GM13977 (cell line): ENCODE measurements around the gene TNFRSF4.

ENCODE experiments used
- DNase-seq: peaks from one replicate; pipeline ENCODE4 v3.0.0; 2012; ENCODE audit warnings: low spot score
- in situ Hi-C: fragments of 300-500 bp; cut with MboI; formaldehyde crosslinking; loops from one replicate; pipeline ENCODE4 v1.12.0; 2022; ENCODE audit warnings: low sequenced_read_pairs, low pct_unique_long_range_greater_than_20kb, mixed read lengths, inconsistent platforms; ENCODE audit not compliant: unreplicated experiment
- TF ChIP-seq, protein P1 (sequence below): IDR thresholded peaks from 2 replicates; pipeline ENCODE4 v1.5.1; 2012; ENCODE audit warnings: mild to moderate bottlenecking, control low read depth; ENCODE audit not compliant: insufficient read depth; ENCODE audit errors: extremely low read depth, missing control alignments

TNFRSF4 gene

DNA sequence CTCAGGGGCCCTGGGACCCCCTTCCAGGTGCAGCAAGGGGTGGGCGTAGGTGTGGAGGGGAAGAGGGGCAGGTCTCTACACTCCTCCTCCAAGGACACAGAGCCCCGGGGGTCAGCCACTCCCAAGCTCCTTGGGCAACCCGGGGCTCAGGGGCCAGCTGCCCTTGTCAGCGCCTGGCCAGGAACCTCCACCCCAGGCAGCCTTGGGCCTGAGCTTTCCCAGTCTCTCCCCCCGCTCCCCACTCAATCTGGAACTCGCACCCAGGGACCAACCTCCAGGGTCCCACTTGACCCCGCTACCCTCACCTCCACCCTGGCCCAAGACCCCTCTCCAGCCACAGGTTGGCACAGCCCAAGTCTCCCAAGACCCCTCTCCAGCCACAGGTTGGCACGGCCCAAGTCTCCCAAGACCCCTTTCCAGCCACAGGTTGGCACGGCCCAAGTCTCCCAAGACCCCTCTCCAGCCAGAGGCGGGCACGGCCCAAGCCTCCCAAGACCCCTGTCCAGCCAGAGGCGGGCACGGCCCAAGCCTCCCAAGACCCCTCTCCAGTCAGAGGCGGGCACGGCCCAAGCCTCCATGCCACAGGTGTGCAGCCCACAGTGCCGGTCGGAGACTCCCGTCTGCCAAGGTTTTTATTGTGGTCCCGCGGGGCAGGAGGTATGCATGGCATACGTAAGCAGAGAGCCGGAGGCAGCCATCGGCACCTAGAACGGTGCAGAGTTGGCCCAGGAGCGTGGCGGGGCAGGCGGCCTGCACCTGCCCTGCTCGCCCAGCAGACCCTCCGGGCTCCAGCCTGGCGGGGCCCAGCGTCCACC is 3.0 kb downstream of the TNFRSF4 start:
- in situ Hi-C loops: no loop called here
- TF ChIP-seq, protein P1, sequence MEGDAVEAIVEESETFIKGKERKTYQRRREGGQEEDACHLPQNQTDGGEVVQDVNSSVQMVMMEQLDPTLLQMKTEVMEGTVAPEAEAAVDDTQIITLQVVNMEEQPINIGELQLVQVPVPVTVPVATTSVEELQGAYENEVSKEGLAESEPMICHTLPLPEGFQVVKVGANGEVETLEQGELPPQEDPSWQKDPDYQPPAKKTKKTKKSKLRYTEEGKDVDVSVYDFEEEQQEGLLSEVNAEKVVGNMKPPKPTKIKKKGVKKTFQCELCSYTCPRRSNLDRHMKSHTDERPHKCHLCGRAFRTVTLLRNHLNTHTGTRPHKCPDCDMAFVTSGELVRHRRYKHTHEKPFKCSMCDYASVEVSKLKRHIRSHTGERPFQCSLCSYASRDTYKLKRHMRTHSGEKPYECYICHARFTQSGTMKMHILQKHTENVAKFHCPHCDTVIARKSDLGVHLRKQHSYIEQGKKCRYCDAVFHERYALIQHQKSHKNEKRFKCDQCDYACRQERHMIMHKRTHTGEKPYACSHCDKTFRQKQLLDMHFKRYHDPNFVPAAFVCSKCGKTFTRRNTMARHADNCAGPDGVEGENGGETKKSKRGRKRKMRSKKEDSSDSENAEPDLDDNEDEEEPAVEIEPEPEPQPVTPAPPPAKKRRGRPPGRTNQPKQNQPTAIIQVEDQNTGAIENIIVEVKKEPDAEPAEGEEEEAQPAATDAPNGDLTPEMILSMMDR: no peak
- no peak for DNase-seq

DNA sequence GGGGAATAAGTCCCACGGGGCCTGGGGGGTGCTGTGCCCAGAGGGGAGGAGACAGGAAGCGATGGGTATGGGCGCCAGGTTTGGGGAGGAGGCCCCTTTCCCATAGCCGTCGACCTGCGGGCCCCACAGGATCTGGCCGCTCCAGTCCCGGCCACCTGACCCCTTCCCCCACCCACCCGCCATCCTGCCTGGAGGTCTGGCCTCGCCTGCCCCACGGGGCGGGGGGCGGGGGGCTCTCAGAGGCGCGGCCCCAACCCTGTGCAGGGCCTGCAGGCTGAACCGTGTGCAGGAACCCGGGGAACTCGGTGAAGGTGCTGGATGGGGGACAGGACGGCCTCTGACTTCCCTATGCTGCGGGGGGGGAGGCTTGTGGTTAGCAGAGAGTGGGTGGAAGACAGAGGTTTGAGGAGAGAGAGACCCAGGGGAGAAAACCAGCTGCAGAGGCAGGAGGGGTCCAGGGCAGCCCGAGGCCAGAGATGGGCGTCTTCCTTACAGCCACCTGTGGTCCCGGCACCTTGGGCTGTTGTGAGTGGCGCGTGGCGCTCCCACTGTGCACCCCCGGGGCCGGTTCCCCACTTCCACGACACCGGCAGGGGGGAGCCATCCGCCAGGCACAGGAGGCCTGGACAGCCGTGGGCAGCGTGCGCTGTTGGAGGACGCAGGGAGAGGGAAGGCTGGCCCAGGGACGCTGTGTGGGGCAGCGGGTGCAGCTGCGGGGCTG is 5.1 kb downstream of the TNFRSF4 start:
- TF ChIP-seq, protein P1: no peak
- in situ Hi-C loops: no loop called here
- peak; percentile 75 for DNase-seq

DNA sequence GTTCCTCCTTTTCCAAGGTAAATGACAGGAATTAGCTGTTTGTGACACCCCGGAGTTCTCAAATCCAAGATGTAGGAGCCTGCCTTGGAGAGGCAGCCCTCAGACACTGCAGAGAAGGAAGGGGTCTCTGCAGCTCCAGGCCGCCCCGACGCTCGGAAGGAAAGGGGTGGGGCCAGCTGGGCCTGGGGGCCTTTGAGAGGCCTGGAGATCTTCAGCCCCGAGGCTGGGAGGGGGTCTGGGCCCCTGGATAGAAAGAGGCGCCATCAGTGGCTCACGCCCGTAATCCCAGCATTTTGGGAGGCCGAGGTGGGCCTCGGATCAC is 6.4 kb downstream of the TNFRSF4 start:
- in situ Hi-C loops: no loop called here
- TF ChIP-seq, protein P1: no peak
- no peak for DNase-seq

DNA sequence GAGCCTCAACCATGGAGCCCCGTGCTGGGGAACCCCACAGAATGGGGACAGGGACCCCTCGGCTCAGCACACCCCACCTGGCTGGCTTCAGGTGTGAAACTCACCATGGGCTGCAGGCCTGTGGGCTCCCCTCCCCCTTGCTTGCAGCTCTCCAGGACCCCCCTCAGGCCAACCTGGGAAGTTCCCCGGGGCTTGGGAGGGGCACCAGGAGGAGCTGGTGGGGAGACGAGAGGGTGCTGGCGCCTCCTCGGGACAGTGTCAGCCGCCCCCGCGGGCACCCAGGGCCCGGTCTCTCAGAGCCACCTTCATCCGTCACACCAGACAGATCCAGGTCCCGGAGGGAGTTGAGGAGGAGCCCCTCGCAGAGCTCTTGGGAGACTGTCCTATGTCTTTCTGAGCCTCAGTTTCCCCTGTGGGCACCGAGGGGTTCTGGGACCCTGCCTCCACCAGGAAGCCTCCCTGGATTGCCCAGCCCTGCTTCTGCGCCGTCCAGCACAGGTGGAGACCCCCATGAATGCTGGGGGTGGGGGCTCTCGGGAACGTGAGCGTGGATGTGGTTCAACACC is 6.9 kb downstream of the TNFRSF4 start:
- in situ Hi-C loops: no loop called here
- TF ChIP-seq, protein P1: peak; percentile 10

DNA sequence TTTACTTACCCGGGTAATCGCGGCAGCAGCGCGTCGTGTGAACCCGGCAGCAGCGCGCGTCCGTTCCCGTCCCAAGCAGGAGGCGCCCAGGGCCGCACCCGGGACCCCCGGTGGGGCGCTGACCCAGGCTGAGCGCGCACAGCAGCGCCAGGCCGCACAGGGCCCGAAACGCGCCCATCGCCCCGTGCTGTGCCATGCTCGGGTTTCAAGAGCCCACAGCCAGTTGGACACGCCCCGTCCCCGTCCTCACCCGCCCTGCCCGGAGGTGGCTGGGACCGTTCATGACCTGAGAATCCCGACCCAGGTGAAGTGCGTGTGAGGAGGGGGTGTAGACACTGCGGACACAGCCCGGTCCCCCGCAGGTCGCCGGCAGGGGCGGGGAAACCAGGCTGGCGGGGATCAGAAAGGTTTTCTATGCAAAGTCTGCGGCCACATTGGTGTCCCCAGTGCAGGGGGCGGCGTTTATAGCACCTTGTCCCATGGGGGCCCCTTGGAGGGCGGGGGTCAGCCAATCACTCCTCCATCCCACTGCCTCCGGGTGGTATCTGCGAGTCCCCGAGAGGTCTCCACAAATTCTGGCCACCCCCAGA is 7.5 kb downstream of the TNFRSF4 start, which contains the start of gene TNFRSF18:
Gene TNFRSF18, minus strand, starts transcription at position 217 of the 590 bp plus-strand sequence. Its CDS starts 21 bp downstream, at position 196.
- in situ Hi-C loops: no loop called here
- TF ChIP-seq, protein P1: no peak
- DNase-seq: peak; percentile 81

More for the DNA sequence above, 6.9 kb downstream of the TNFRSF4 start:
- DNase-seq: no peak

DNA sequence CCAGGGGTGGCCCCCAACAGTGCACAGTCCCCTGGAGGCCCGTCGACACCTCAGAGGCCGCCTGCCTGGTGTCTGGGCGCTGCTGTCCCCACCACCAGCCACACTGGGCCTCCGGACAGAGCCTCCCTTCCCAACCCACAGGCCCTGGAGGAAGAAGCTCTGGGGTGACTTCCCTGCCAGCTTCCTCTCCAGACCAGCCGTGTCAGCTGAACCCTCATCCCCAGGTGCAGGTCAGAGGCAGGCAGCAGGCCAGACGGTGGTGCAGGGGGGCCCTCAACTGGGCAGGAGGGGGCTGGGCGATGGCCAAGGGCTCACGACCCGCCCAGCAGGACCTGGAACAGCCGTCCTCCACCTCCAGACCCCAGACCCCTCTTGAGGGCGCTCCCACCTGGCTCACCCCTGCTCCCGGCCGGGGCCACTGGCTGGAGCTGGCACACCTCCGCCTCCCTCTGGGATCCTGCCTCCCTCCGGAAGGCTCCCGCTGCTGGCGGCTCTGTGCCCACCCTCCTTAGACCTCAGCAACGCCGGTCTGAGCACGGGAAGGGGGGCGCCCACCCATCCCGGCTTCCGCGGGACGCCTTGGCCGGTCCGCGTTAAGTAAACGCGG is 8.1 kb downstream of the TNFRSF4 start:
- no peak for DNase-seq
- in situ Hi-C loops: no loop called here
- TF ChIP-seq, protein P1: peak; percentile 1
